CD4-positive, CD25-positive, alpha-beta regulatory T cell (primary cell): ENCODE measurements around the gene PCSK7. TPM values are rescaled to one million over a fixed set of nuclear protein-coding genes. Genes with fewer than 3 reads are reported as not detected.
"Not testable (repeated sequence)": the region's sequence is repeated elsewhere in the genome, so short reads cannot be mapped to it uniquely, and the experiment has no call there.

Source experiments
- ATAC-seq, 2 donors: fragments of 150-1000 bp; cut with Tn5 transposase; one replicate each; pipeline ENCODE4 v1.10.0; 2021; ENCODE audit warnings: low read depth in 2 of 2, moderate number of reproducible peaks in 2 of 2, moderate library complexity in 1 of 2
- DNase-seq, 3 donors: peaks; one replicate each; pipeline versions ENCODE4 v3.0.0 to v3.0.0-alpha.2; 2012 to 2022; ENCODE audit warnings: mixed read lengths in 1 of 3
- H3K27ac ChIP-seq: one replicate; pipeline ENCODE4 v1.7.0; 2013; ENCODE audit warnings: mild to moderate bottlenecking, low read length; ENCODE audit not compliant: insufficient read depth, poor library complexity, severe bottlenecking
- H3K27me3 ChIP-seq: one replicate; pipeline ENCODE4 v1.7.0; 2013; ENCODE audit warnings: low read length; ENCODE audit not compliant: control insufficient read depth, insufficient read depth
- H3K36me3 ChIP-seq: one replicate; pipeline ENCODE4 v1.7.0; 2013; ENCODE audit warnings: mild to moderate bottlenecking, low read length, moderate library complexity; ENCODE audit not compliant: control insufficient read depth, insufficient read depth
- H3K4me1 ChIP-seq: 2 replicates; pipeline ENCODE4 v1.7.0; 2013; ENCODE audit warnings: mild to moderate bottlenecking, low read length; ENCODE audit not compliant: insufficient read depth, control insufficient read depth, poor library complexity, severe bottlenecking
- H3K4me3 ChIP-seq: one replicate; pipeline ENCODE4 v1.7.0; 2013; ENCODE audit warnings: low read depth, mild to moderate bottlenecking, low read length, moderate library complexity
- H3K9me3 ChIP-seq, 2 experiments: 1 replicate in 1 of 2; 2 replicates in 1 of 2; pipeline ENCODE4 v1.7.0; 2013; ENCODE audit warnings: low read length in 2 of 2, mild to moderate bottlenecking in 1 of 2, moderate library complexity in 1 of 2; ENCODE audit not compliant: control insufficient read depth in 2 of 2
- H3K27ac Mint-ChIP-seq, 3 donors: one replicate each; pipeline ENCODE4 v1.8.0; 2020 to 2022; ENCODE audit warnings: mild to moderate bottlenecking in 3 of 3, mixed read lengths in 3 of 3, moderate library complexity in 2 of 3
- H3K27me3 Mint-ChIP-seq: one replicate; pipeline ENCODE4 v1.8.0; 2022; ENCODE audit warnings: mild to moderate bottlenecking, mixed read lengths
- H3K36me3 Mint-ChIP-seq: one replicate; pipeline ENCODE4 v1.8.0; 2020; ENCODE audit warnings: mixed read lengths
- H3K4me1 Mint-ChIP-seq, 4 donors: one replicate each; pipeline ENCODE4 v1.8.0; 2020 to 2022; ENCODE audit warnings: mixed read lengths in 4 of 4, mild to moderate bottlenecking in 1 of 4
- H3K4me3 Mint-ChIP-seq, 4 donors: one replicate each; pipeline ENCODE4 v1.8.0; 2020 to 2022; ENCODE audit warnings: mild to moderate bottlenecking in 4 of 4, mixed read lengths in 4 of 4, moderate library complexity in 3 of 4
- H3K9me3 Mint-ChIP-seq, 7 donors: one replicate each; pipeline ENCODE4 v1.8.0; 2020 to 2022; ENCODE audit warnings: mixed read lengths in 7 of 7, mild to moderate bottlenecking in 3 of 7, moderate library complexity in 2 of 7
- polyA plus RNA-seq, 4 donors: library from polyadenylated mRNA; unstranded; fragments of 300-500 nt; fragmentation: Illumina TruSeq; gene quantifications; one replicate each; pipeline ENCODE4 v1.2.3, GENCODE V29; 2021
- total RNA-seq: library from RNA; stranded (reverse); gene quantifications from one replicate; pipeline ENCODE4 v1.2.3, GENCODE V29; 2022

The PCSK7 gene
- total RNA-seq, result 478 TPM
- 10 to 100 TPM; 55.0 to 76.1 (median 63.4) TPM for polyA plus RNA-seq

- Mint-ChIP-seq H3K36me3 (peaks cover 27% of the 10 kb centered on the region), H3K9me3 (peaks cover 0 to 1% (median 0%) of the 10 kb centered on the region in 7 donors), H3K4me1 (peaks cover 0 to 63% (median 43%) of the 10 kb centered on the region in 4 donors), H3K27ac (peak within 1 kb of the TSS; percentile 95 to 100 (median 99)), H3K27me3 (no peaks in the 10 kb centered on the region), H3K4me3 (peak within 1 kb of the TSS; percentile 93 to 100 (median 98))
- Histone ChIP-seq H3K4me1 (peaks cover 43% of the 10 kb centered on the region), H3K4me3 (peak within 1 kb of the TSS; percentile 97), H3K9me3 (no peaks in the 10 kb centered on the region), H3K27me3 (no peaks in the 10 kb centered on the region), H3K36me3 (peaks cover 31% of the 10 kb centered on the region), H3K27ac (peak within 1 kb of the TSS; percentile 92)
- DNase-seq (no peak), ATAC-seq (no peak)
Measured at GRCh38 chr11:117231842-117232091, at the start of gene PCSK7. Gene PCSK7, minus strand, starts transcription at chr11:117232073. Its CDS starts 2,229 bp downstream, at chr11:117229844.

- peaks cover 43% of the 10 kb centered on the region for H3K36me3 Mint-ChIP-seq
- no peak overlapping the region for H3K27ac ChIP-seq
- peak overlapping the region; percentile 95 for H3K4me3 ChIP-seq
- H3K27me3 ChIP-seq, result no peaks in the 10 kb centered on the region
- H3K4me1 ChIP-seq, result peaks cover 56% of the 10 kb centered on the region
- no peaks in the 10 kb centered on the region for H3K27me3 Mint-ChIP-seq
- peak overlapping the region; percentile 59 to 92 (median 66) for H3K27ac Mint-ChIP-seq
- no peaks in the 10 kb centered on the region for H3K9me3 Mint-ChIP-seq
- H3K4me1 Mint-ChIP-seq, result peaks cover 13 to 88% (median 49%) of the 10 kb centered on the region in 4 donors
- no peak for ATAC-seq
- no peaks in the 10 kb centered on the region for H3K9me3 ChIP-seq
- no peak for DNase-seq
- peaks cover 37% of the 10 kb centered on the region for H3K36me3 ChIP-seq
- peak overlapping the region; percentile 88 to 96 (median 92) for H3K4me3 Mint-ChIP-seq
Measured at GRCh38 chr11:117281159-117281558, 49.3 kb upstream of the PCSK7 start.

- no peaks in the 10 kb centered on the region for H3K9me3 Mint-ChIP-seq
- peak in 2 of 3 donors; percentile 53 to 82 for DNase-seq
- H3K4me3 Mint-ChIP-seq, result peak overlapping the region; percentile 88 to 96 (median 92)
- H3K4me3 ChIP-seq, result peak overlapping the region; percentile 95
- no peaks in the 10 kb centered on the region for H3K9me3 ChIP-seq
- H3K27me3 Mint-ChIP-seq, result no peaks in the 10 kb centered on the region
- peaks cover 67% of the 10 kb centered on the region for H3K4me1 ChIP-seq
- peaks cover 42% of the 10 kb centered on the region for H3K36me3 Mint-ChIP-seq
- H3K36me3 ChIP-seq, result peaks cover 24% of the 10 kb centered on the region
- no peaks in the 10 kb centered on the region for H3K27me3 ChIP-seq
- H3K4me1 Mint-ChIP-seq, result peaks cover 21 to 89% (median 57%) of the 10 kb centered on the region in 4 donors
- H3K27ac ChIP-seq, result peak overlapping the region; percentile 81
- ATAC-seq, result peak; percentile 88 to 93
- H3K27ac Mint-ChIP-seq, result peak overlapping the region; percentile 92 to 96 (median 95)
Measured at GRCh38 chr11:117279711-117280376, 48.0 kb upstream of the PCSK7 start.

- H3K36me3 Mint-ChIP-seq, result peaks cover 40% of the 10 kb centered on the region
Measured at GRCh38 chr11:117278347-117278746, 46.5 kb upstream of the PCSK7 start.

GRCh38 chr11:117273550-117274289 lies 41.8 kb upstream of the PCSK7 start:
- peaks cover 38% of the 10 kb centered on the region for H3K36me3 Mint-ChIP-seq
- H3K4me1 Mint-ChIP-seq, result peaks cover 20 to 51% (median 38%) of the 10 kb centered on the region in 4 donors
- ATAC-seq (no peak), DNase-seq (no peak)
- H3K27ac Mint-ChIP-seq, result peak overlapping the region; percentile 26 to 39 (median 34)
- H3K4me3 Mint-ChIP-seq, result peak overlapping the region in 2 of 4 donors; percentile 52 to 86
- Histone ChIP-seq H3K36me3 (no peaks in the 10 kb centered on the region), H3K4me1 (peaks cover 36% of the 10 kb centered on the region), H3K9me3 (no peaks in the 10 kb centered on the region), H3K27ac (no peak overlapping the region), H3K4me3 (no peak overlapping the region), H3K27me3 (no peaks in the 10 kb centered on the region)
- H3K9me3 Mint-ChIP-seq, result peaks cover 0 to 4% (median 0%) of the 10 kb centered on the region in 7 donors
- no peaks in the 10 kb centered on the region for H3K27me3 Mint-ChIP-seq

More at GRCh38 chr11:117278347-117278746, 46.5 kb upstream of the PCSK7 start:
- Mint-ChIP-seq H3K27ac (peak overlapping the region in 2 of 3 donors; percentile 89 to 92), H3K9me3 (peaks cover 0 to 3% (median 0%) of the 10 kb centered on the region in 7 donors), H3K27me3 (no peaks in the 10 kb centered on the region), H3K4me1 (peaks cover 24 to 89% (median 64%) of the 10 kb centered on the region in 4 donors), H3K4me3 (peak overlapping the region in 2 of 4 donors; percentile 68 to 77)
- DNase-seq, result no peak
- H3K36me3 ChIP-seq, result peaks cover 10% of the 10 kb centered on the region
- no peaks in the 10 kb centered on the region for H3K9me3 ChIP-seq
- H3K4me3 ChIP-seq, result peak overlapping the region; percentile 19
- H3K27ac ChIP-seq, result peak overlapping the region; percentile 81
- H3K27me3 ChIP-seq, result no peaks in the 10 kb centered on the region
- H3K4me1 ChIP-seq, result peaks cover 79% of the 10 kb centered on the region
- no peak for ATAC-seq

GRCh38 chr11:117272175-117272574 lies 40.3 kb upstream of the PCSK7 start:
- not testable (repeated sequence) for H3K36me3 ChIP-seq, H3K9me3 ChIP-seq, ATAC-seq, H3K27me3 Mint-ChIP-seq, H3K27ac ChIP-seq, H3K27me3 ChIP-seq, DNase-seq, H3K9me3 Mint-ChIP-seq, H3K4me3 ChIP-seq, H3K4me3 Mint-ChIP-seq, H3K27ac Mint-ChIP-seq
- H3K4me1 Mint-ChIP-seq, result peaks cover 18 to 44% (median 34%) of the 10 kb centered on the region in 4 donors
- H3K4me1 ChIP-seq, result peaks cover 29% of the 10 kb centered on the region
- H3K36me3 Mint-ChIP-seq, result peaks cover 45% of the 10 kb centered on the region

- H3K4me3 Mint-ChIP-seq, result no peak overlapping the region
- ATAC-seq (no peak), DNase-seq (no peak)
- Histone ChIP-seq H3K27me3 (no peaks in the 10 kb centered on the region), H3K4me1 (peaks cover 25% of the 10 kb centered on the region), H3K36me3 (no peaks in the 10 kb centered on the region), H3K27ac (no peak overlapping the region), H3K9me3 (no peaks in the 10 kb centered on the region), H3K4me3 (no peak overlapping the region)
- H3K27ac Mint-ChIP-seq, result peak overlapping the region in 1 of 3 donors; percentile 43
- H3K9me3 Mint-ChIP-seq, result peaks cover 0 to 4% (median 0%) of the 10 kb centered on the region in 7 donors
- H3K4me1 Mint-ChIP-seq, result peaks cover 18 to 38% (median 31%) of the 10 kb centered on the region in 4 donors
- H3K27me3 Mint-ChIP-seq, result no peaks in the 10 kb centered on the region
- peaks cover 53% of the 10 kb centered on the region for H3K36me3 Mint-ChIP-seq
Measured at GRCh38 chr11:117271208-117271607, 39.3 kb upstream of the PCSK7 start.
